SK-N-SH (cell line): Measurements from ENCODE around the gene SYNE2. TPM values are rescaled to one million over a fixed set of nuclear protein-coding genes. Genes with fewer than 3 reads are reported as not detected.

Experiments
- CTCF ChIA-PET: fragments of 300-600, 350-600 bp; formaldehyde crosslinking; extraction: SDS; loops from one replicate; lab custom pipeline; 2021; lab: Yijun Ruan, JAX
- POLR2A ChIA-PET: fragments of 350-600 bp; sonication (Branson Sonifier 250); formaldehyde crosslinking; extraction: SDS; loops from one replicate; lab custom pipeline; 2020; ENCODE audit warnings: antibody characterized with exemption, inconsistent platforms; lab: Yijun Ruan, JAX
- DNase-seq: peaks from one replicate; pipeline ENCODE4 v3.0.0; 2012
- H2AFZ ChIP-seq: fragments of 200-600 bp; sonication (generic); 2 replicates; pipeline ENCODE4 v1.8.1; 2016; ENCODE audit warnings: antibody characterized with exemption, mild to moderate bottlenecking, low read depth
- H3F3A ChIP-seq: fragments of 200-600 bp; sonication (generic); replicated peaks from 2 replicates; pipeline ENCODE3; 2016; ENCODE audit warnings: antibody characterized with exemption, mild to moderate bottlenecking; ENCODE audit not compliant: insufficient read depth
- H3K27ac ChIP-seq, 2 experiments: fragments of 200-500 bp in 1 of 2; fragments of 200-600 bp in 1 of 2; sonication (Bioruptor generic) in 1 of 2; sonication (generic), shearing (Covaris generic) in 1 of 2; 2 replicates each; pipeline versions ENCODE4 v1.5.1 to v1.6.1; 2014 to 2016; ENCODE audit warnings: low read depth in 2 of 2, inconsistent platforms in 1 of 2, low read length in 1 of 2, mild to moderate bottlenecking in 1 of 2, mixed read lengths in 1 of 2
- H3K27me3 ChIP-seq: fragments of 200-600 bp; sonication (generic), shearing (Covaris generic); 2 replicates; pipeline ENCODE4 v1.6.1; 2016; ENCODE audit warnings: mixed run types; ENCODE audit not compliant: insufficient read depth
- H3K36me3 ChIP-seq, 2 experiments: fragments of 200-500 bp in 1 of 2; fragments of 200-600 bp in 1 of 2; sonication (Bioruptor generic) in 1 of 2; sonication (generic) in 1 of 2; replicated peaks in 1 of 2; 2 replicates each; pipeline versions ENCODE3 to v1.5.1; 2014 to 2016; ENCODE audit warnings: low read length in 1 of 2, mild to moderate bottlenecking in 1 of 2; ENCODE audit not compliant: insufficient read depth in 2 of 2, control insufficient read depth in 1 of 2
- H3K4me1 ChIP-seq, 2 experiments: fragments of 200-500 bp in 1 of 2; fragments of 200-600 bp in 1 of 2; sonication (Bioruptor generic) in 1 of 2; sonication (generic), shearing (Covaris generic) in 1 of 2; 2 replicates each; pipeline versions ENCODE4 v1.5.1 to v1.6.1; 2014 to 2016; ENCODE audit warnings: low read depth in 1 of 2, low read length in 1 of 2, mixed run types in 1 of 2; ENCODE audit not compliant: insufficient read depth in 2 of 2, control insufficient read depth in 1 of 2
- H3K4me2 ChIP-seq: fragments of 200-600 bp; sonication (generic), shearing (Covaris generic); 2 replicates; pipeline ENCODE4 v1.6.1; 2017; ENCODE audit warnings: mixed run types
- H3K4me3 ChIP-seq, 2 experiments: fragments of 200-500 bp in 1 of 2; fragments of 200-600 bp in 1 of 2; sonication (Bioruptor generic) in 1 of 2; sonication (generic), shearing (Covaris generic) in 1 of 2; 2 replicates each; pipeline versions ENCODE4 v1.5.1 to v1.8.1; 2014 to 2016; ENCODE audit warnings: low read depth in 2 of 2, inconsistent platforms in 1 of 2, low read length in 1 of 2, mild to moderate bottlenecking in 1 of 2, mixed read lengths in 1 of 2, moderate library complexity in 1 of 2
- H3K79me2 ChIP-seq: fragments of 200-600 bp; sonication (generic); 2 replicates; pipeline ENCODE4 v1.8.1; 2017; ENCODE audit warnings: mild to moderate bottlenecking; ENCODE audit not compliant: insufficient read depth
- H3K9ac ChIP-seq: fragments of 200-600 bp; sonication (generic); 2 replicates; pipeline ENCODE4 v1.6.1; 2017; ENCODE audit warnings: mixed run types
- H3K9me2 ChIP-seq: fragments of 200-600 bp; sonication (generic); 2 replicates; pipeline ENCODE4 v1.6.1; 2017; ENCODE audit warnings: mixed run types
- H3K9me3 ChIP-seq: fragments of 200-600 bp; sonication (generic); 2 replicates; pipeline ENCODE4 v1.6.1; 2017; ENCODE audit warnings: mixed run types, mild to moderate bottlenecking, moderate library complexity
- H4K20me1 ChIP-seq: fragments of 200-600 bp; sonication (generic); 2 replicates; pipeline ENCODE4 v1.6.1; 2017; ENCODE audit warnings: mild to moderate bottlenecking, mixed run types; ENCODE audit not compliant: insufficient read depth
- CHD2 ChIP-seq: fragments of 150-350 bp; IDR thresholded peaks from 2 replicates; pipeline ENCODE4 v1.6.1; 2018; ENCODE audit warnings: low read length; ENCODE audit not compliant: partially characterized antibody
- EP300 ChIP-seq, 2 experiments: IDR thresholded peaks; 2 replicates each; pipeline versions ENCODE4 v1.4.0 to v1.6.1; 2012; ENCODE audit warnings: borderline replicate concordance in 1 of 2, low read depth in 1 of 2, low read length in 1 of 2
- EZH2phosphoT487 ChIP-seq: fragments of 200-600 bp; sonication (generic); IDR thresholded peaks from 2 replicates; pipeline ENCODE4 v1.6.1; 2017; ENCODE audit warnings: low read depth, mixed run types, mild to moderate bottlenecking, antibody characterized with exemption, moderate library complexity, borderline replicate concordance
- FOSL2 ChIP-seq: IDR thresholded peaks from 2 replicates; pipeline ENCODE4 v1.4.0; 2012; ENCODE audit warnings: low read depth, mild to moderate bottlenecking, moderate library complexity, borderline replicate concordance
- FOXJ3 ChIP-seq: sonication (generic); formaldehyde crosslinking; IDR thresholded peaks from 2 replicates; pipeline ENCODE4 v1.5.1; 2020; ENCODE audit warnings: mild to moderate bottlenecking, missing genetic modification reagents
- FOXM1 ChIP-seq: IDR thresholded peaks from 2 replicates; pipeline ENCODE4 v1.4.0; 2012; ENCODE audit warnings: low read depth, mild to moderate bottlenecking
- NRF1 ChIP-seq: IDR thresholded peaks from 2 replicates; pipeline ENCODE4 v1.6.1; 2012; ENCODE audit warnings: low read depth, mild to moderate bottlenecking, low read length
- PBX3 ChIP-seq: IDR thresholded peaks from 2 replicates; pipeline ENCODE4; 2012
- TCF12 ChIP-seq: IDR thresholded peaks from 2 replicates; pipeline ENCODE4 v1.4.0; 2012
- USF1 ChIP-seq: IDR thresholded peaks from 2 replicates; pipeline ENCODE4 v1.4.0; 2012; ENCODE audit warnings: low read depth, borderline replicate concordance
- WGBS: methylation state at CpG from one replicate; pipeline ENCODE4 v1.1.6; 2017; ENCODE audit warnings: low lambda C conversion rate; 5-methylcytosine and 5-hydroxymethylcytosine counted together
- polyA plus RNA-seq, 3 experiments: library from polyadenylated mRNA; depleted of rRNA; stranded (reverse); fragments of >200 nt; gene quantifications; 2 replicates each; pipeline ENCODE4 v1.2.3, GENCODE V29; 2012
- TF ChIP-seq, protein P1 (sequence below): fragments of 200-600 bp; sonication (generic); IDR thresholded peaks from 2 replicates; pipeline ENCODE4 v1.6.1; 2017; ENCODE audit warnings: antibody characterized with exemption, mild to moderate bottlenecking, moderate library complexity
- TF ChIP-seq, protein P2 (sequence below): fragments of 150-350 bp; IDR thresholded peaks from 2 replicates; pipeline ENCODE4 v1.6.1; 2017; ENCODE audit warnings: antibody characterized with exemption, low read length, low read depth, borderline replicate concordance
- TF ChIP-seq, protein P3 (sequence below): IDR thresholded peaks from 2 replicates; pipeline ENCODE4 v1.4.0; 2012; ENCODE audit warnings: low read depth

SYNE2 gene
- polyA plus RNA-seq, 1 of the 3 experiments (the other 2 are of a cell fraction) = 7.1 TPM

DNA sequence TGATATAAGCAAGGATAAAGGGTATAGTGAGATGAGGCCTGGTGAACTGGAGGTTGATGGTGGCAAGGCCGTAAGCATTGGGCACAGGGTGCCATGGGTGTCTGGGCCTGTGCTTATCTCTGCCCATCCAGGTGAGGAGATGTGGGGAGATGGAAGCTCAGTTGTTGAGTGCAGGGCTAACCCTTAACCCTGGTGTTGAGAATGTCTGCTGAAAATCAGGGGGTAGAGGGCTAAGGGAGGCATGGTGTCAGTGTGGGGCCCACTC is 86.1 kb downstream of the SYNE2 start (continued):
- TF ChIP-seq, protein P1, sequence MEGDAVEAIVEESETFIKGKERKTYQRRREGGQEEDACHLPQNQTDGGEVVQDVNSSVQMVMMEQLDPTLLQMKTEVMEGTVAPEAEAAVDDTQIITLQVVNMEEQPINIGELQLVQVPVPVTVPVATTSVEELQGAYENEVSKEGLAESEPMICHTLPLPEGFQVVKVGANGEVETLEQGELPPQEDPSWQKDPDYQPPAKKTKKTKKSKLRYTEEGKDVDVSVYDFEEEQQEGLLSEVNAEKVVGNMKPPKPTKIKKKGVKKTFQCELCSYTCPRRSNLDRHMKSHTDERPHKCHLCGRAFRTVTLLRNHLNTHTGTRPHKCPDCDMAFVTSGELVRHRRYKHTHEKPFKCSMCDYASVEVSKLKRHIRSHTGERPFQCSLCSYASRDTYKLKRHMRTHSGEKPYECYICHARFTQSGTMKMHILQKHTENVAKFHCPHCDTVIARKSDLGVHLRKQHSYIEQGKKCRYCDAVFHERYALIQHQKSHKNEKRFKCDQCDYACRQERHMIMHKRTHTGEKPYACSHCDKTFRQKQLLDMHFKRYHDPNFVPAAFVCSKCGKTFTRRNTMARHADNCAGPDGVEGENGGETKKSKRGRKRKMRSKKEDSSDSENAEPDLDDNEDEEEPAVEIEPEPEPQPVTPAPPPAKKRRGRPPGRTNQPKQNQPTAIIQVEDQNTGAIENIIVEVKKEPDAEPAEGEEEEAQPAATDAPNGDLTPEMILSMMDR = no peak
- no peak for TF ChIP-seq EP300 (IDR thresholded peaks at IDR 0.05; ENCODE audit: borderline replicate concordance in 1 of 2, low read depth in 1 of 2, low read length in 1 of 2)
- TF ChIP-seq, protein P2, sequence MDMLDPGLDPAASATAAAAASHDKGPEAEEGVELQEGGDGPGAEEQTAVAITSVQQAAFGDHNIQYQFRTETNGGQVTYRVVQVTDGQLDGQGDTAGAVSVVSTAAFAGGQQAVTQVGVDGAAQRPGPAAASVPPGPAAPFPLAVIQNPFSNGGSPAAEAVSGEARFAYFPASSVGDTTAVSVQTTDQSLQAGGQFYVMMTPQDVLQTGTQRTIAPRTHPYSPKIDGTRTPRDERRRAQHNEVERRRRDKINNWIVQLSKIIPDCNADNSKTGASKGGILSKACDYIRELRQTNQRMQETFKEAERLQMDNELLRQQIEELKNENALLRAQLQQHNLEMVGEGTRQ = no peak

DNA sequence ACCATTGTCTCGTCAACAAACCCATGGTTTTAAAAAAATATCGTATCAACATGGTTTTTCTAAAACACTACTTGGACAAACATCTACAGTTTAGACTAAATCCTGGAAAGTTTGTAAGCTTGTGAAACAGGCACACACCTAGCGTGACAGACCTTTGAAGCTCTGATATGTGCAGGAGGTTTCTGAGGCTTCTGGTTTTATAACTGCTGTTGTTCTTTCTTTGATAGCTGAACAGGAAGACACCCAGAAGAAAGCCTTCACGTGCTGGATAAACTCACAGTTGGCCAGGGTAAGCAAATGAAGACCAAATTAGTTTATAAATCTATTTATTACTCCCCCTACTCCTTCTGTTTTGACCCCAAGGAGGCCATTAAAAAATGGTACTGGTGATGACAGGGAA is 87.6 kb downstream of the SYNE2 start:
- H3K79me2 ChIP-seq = no peaks in the 10 kb centered on the region
- no peak overlapping the region for H3K4me2 ChIP-seq
- H2AFZ ChIP-seq = no peak overlapping the region
- no peaks in the 10 kb centered on the region for H3F3A ChIP-seq
- DNase-seq = no peak
- H3K9me2 ChIP-seq = no peaks in the 10 kb centered on the region
- 83% methylated on average over 4 of the region's 4 CpGs for WGBS
- H3K9ac ChIP-seq = no peak overlapping the region
- H4K20me1 ChIP-seq = no peaks in the 10 kb centered on the region
- no peaks in the 10 kb centered on the region for H3K4me1 ChIP-seq
- H3K9me3 ChIP-seq = no peaks in the 10 kb centered on the region
- H3K27me3 ChIP-seq = no peaks in the 10 kb centered on the region
- TF ChIP-seq, protein P1 = no peak
- TF ChIP-seq, protein P2 = no peak
- TF ChIP-seq USF1 (no peak), CHD2 (no peak)
- no peak overlapping the region for H3K4me3 ChIP-seq
- ChIA-PET CTCF (interaction anchor here (0.6 kb wide), 1 partner anchor 51 kb away, joined by 3 read pairs; no protein-coding TSS in a partner anchor), POLR2A (interaction anchor here (0.6 kb wide), 1 partner anchor 74 kb away, joined by 3 read pairs; no protein-coding TSS in a partner anchor)
- no peak overlapping the region for H3K27ac ChIP-seq
- H3K36me3 ChIP-seq = peaks cover 0 to 2% of the 10 kb centered on the region in 2 experiments

DNA sequence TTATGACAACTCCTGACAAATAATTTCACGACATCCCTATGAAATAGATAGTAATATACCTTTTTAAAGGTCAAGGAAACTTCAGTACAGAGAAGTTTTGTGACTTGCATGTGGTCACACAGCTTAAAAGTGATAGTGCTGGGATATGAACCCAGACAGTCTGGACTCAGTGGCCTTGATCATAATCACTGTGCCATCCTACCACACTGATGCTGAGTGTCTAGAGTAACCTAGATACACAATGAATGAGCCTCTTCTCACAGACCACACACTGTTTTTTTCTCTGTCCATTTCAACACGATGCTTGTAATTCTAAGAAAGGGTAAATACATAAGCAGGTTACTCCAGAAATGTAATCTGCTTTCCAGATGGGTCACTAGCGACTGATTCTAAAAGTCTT is 88.2 kb downstream of the SYNE2 start:
- Histone ChIP-seq H3K9me2 (no peaks in the 10 kb centered on the region), H3K36me3 (peaks cover 2 to 5% of the 10 kb centered on the region in 2 experiments), H3K27me3 (no peaks in the 10 kb centered on the region), H3K4me2 (no peak overlapping the region), H3F3A (no peaks in the 10 kb centered on the region), H4K20me1 (no peaks in the 10 kb centered on the region), H3K79me2 (no peaks in the 10 kb centered on the region), H2AFZ (no peak overlapping the region), H3K4me3 (no peak overlapping the region), H3K4me1 (no peaks in the 10 kb centered on the region), H3K9ac (no peak overlapping the region), H3K9me3 (no peaks in the 10 kb centered on the region), H3K27ac (no peak overlapping the region)
- no peak for TF ChIP-seq TCF12
- TF ChIP-seq, protein P1 = no peak
- TF ChIP-seq EZH2phosphoT487 = no peak
- no peak for TF ChIP-seq FOXM1
- TF ChIP-seq NRF1 = no peak
- TF ChIP-seq, protein P3, sequence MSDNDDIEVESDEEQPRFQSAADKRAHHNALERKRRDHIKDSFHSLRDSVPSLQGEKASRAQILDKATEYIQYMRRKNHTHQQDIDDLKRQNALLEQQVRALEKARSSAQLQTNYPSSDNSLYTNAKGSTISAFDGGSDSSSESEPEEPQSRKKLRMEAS = no peak
- TF ChIP-seq FOXJ3 = no peak
- TF ChIP-seq FOSL2 = no peak
- no peak for TF ChIP-seq PBX3
- ChIA-PET POLR2A (no interaction called here), CTCF (interaction anchor here (0.6 to 1.3 kb wide), 2 partner anchors 52 to 362 kb away, joined by 3 to 5 read pairs; no protein-coding TSS in a partner anchor)
- 95% methylated on average over 3 of the region's 3 CpGs for WGBS
- DNase-seq = no peak
